HepG2 (cell line): Measurements from ENCODE around the gene CEACAM18. TPM values are rescaled to one million over a fixed set of nuclear protein-coding genes. Genes with fewer than 3 reads are reported as not detected.

ENCODE experiments used
- ATAC-seq: fragments of 200-7000 bp; cut with Tn5 transposase; 3 replicates; pipeline ENCODE4 v1.9.1; 2020; ENCODE audit warnings: mild to moderate bottlenecking, moderate library complexity
- BruUV-seq: library from RNA; stranded (reverse); fragments of 400-500 nt; replicated peaks from 2 replicates; lab custom pipeline; 2021; lab: Mats Ljungman, UMichigan
- CTCF ChIA-PET: fragments of 300-600 bp; formaldehyde crosslinking; extraction: SDS; loops from one replicate; lab custom pipeline; 2021; ENCODE audit warnings: low total read pairs, inconsistent platforms, low intra/inter-chr PET ratio; lab: Yijun Ruan, JAX
- POLR2A ChIA-PET: fragments of 350-600 bp; sonication (Branson Sonifier 250); formaldehyde crosslinking; loops from one replicate; lab custom pipeline; 2020; ENCODE audit warnings: antibody characterized with exemption, inconsistent platforms; lab: Yijun Ruan, JAX
- DNase-seq: peaks from one replicate; pipeline ENCODE4 v3.0.0-alpha.2; 2015; ENCODE audit warnings: low spot score
- FAIRE-seq: peaks from 3 replicates; lab custom pipeline; 2011; peaks lifted over from hg19 to GRCh38; lab: Jason Lieb, UNC
- H2AFZ ChIP-seq: one replicate; pipeline ENCODE4 v1.6.1; 2011; ENCODE audit warnings: low read length, inconsistent platforms
- H3K27ac ChIP-seq: fragments of 300-600 bp; 3 replicates; pipeline ENCODE4 v1.8.0; 2011; ENCODE audit warnings: mixed run types, mild to moderate bottlenecking, mixed read lengths, low read length, inconsistent platforms; ENCODE audit not compliant: insufficient read depth; ENCODE audit errors: extremely low read length
- H3K27me3 ChIP-seq, 2 experiments: fragments of 200-600 bp in 1 of 2; 2 replicates in 1 of 2; 3 replicates in 1 of 2; pipeline versions ENCODE4 v1.6.0 to v1.8.0; 2011; ENCODE audit warnings: low read length in 2 of 2, mild to moderate bottlenecking in 2 of 2, moderate library complexity in 2 of 2, inconsistent platforms in 1 of 2; ENCODE audit not compliant: insufficient read depth in 2 of 2, control insufficient read depth in 1 of 2
- H3K36me3 ChIP-seq, 2 experiments: fragments of 200-600 bp in 1 of 2; replicated peaks in 1 of 2; 2 replicates in 1 of 2; 3 replicates in 1 of 2; pipeline versions ENCODE4 v1.5.1 to v1.8.0; 2011; ENCODE audit warnings: low read length in 2 of 2, inconsistent platforms in 1 of 2; ENCODE audit not compliant: insufficient read depth in 2 of 2, control insufficient read depth in 1 of 2
- H3K4me1 ChIP-seq: 2 replicates; pipeline ENCODE4 v1.5.1; 2012; ENCODE audit warnings: low read length, inconsistent platforms; ENCODE audit not compliant: insufficient read depth
- H3K4me2 ChIP-seq: 2 replicates; pipeline ENCODE4 v1.6.0; 2011; ENCODE audit warnings: low read depth, low read length, inconsistent platforms
- H3K4me3 ChIP-seq, 3 experiments: fragments of 200-600 bp in 1 of 3; sonication (generic), shearing (Covaris generic) in 1 of 3; replicated peaks in 1 of 3; 2 replicates each; pipeline ENCODE4 v1.5.1; 2011 to 2016; ENCODE audit warnings: low read length in 3 of 3, inconsistent platforms in 2 of 3, low read depth in 2 of 3, mild to moderate bottlenecking in 2 of 3, control low read depth in 1 of 3, mixed read lengths in 1 of 3; ENCODE audit not compliant: insufficient read depth in 1 of 3
- H3K79me2 ChIP-seq: one replicate; pipeline ENCODE4 v1.6.1; 2011; ENCODE audit warnings: low read length, inconsistent platforms; ENCODE audit not compliant: insufficient read depth
- H3K9ac ChIP-seq: 2 replicates; pipeline ENCODE4 v1.6.0; 2011; ENCODE audit warnings: mild to moderate bottlenecking, low read depth, low read length, inconsistent platforms; ENCODE audit not compliant: insufficient read depth
- H3K9me3 ChIP-seq: 2 replicates; pipeline ENCODE4 v1.5.1; 2012; ENCODE audit warnings: mild to moderate bottlenecking, low read length
- H4K20me1 ChIP-seq: 2 replicates; pipeline ENCODE4 v1.6.0; 2011; ENCODE audit warnings: inconsistent platforms, mild to moderate bottlenecking, low read length, moderate library complexity; ENCODE audit not compliant: insufficient read depth
- GATAD1 ChIP-seq: IDR thresholded peaks from 2 replicates; pipeline ENCODE4 v1.6.1; 2016; ENCODE audit warnings: missing genetic modification reagents, missing compliant biosample characterization
- GPN1 ChIP-seq: sonication (generic); formaldehyde crosslinking; IDR thresholded peaks from 2 replicates; pipeline ENCODE4 v1.5.1; 2020; ENCODE audit warnings: missing genetic modification reagents, borderline replicate concordance
- IKZF5 ChIP-seq: IDR thresholded peaks from 2 replicates; pipeline ENCODE4 v1.6.1; 2018; ENCODE audit warnings: missing genetic modification reagents, mild to moderate bottlenecking, missing compliant biosample characterization
- MEIS1 ChIP-seq: sonication (generic); formaldehyde crosslinking; IDR thresholded peaks from 2 replicates; pipeline ENCODE4 v1.9.0; 2021; ENCODE audit warnings: mild to moderate bottlenecking, missing genetic modification reagents, moderate library complexity, borderline replicate concordance
- REPIN1 ChIP-seq: sonication (generic); formaldehyde crosslinking; IDR thresholded peaks from 2 replicates; pipeline ENCODE4 v1.8.0; 2022; ENCODE audit warnings: missing genetic modification reagents, low read depth, mild to moderate bottlenecking, borderline replicate concordance
- RXRB ChIP-seq: IDR thresholded peaks from 2 replicates; pipeline ENCODE4 v1.6.1; 2016; ENCODE audit warnings: borderline replicate concordance, missing genetic modification reagents, missing compliant biosample characterization
- SMC3 ChIP-seq: IDR thresholded peaks from 2 replicates; pipeline ENCODE4 v1.6.1; 2011; ENCODE audit warnings: low read length, improper control_type of control experiment
- ZNF205 ChIP-seq: IDR thresholded peaks from 2 replicates; pipeline ENCODE4 v1.6.1; 2018; ENCODE audit warnings: missing biosample characterization, missing genetic modification reagents
- ZNF224 ChIP-seq: sonication (generic); formaldehyde crosslinking; IDR thresholded peaks from 2 replicates; pipeline ENCODE4 v1.5.0; 2020; ENCODE audit warnings: mild to moderate bottlenecking, missing genetic modification reagents
- ZNF263 ChIP-seq: sonication (generic); formaldehyde crosslinking; IDR thresholded peaks from 2 replicates; pipeline ENCODE4 v1.4.0; 2020; ENCODE audit warnings: missing genetic modification reagents
- ZNF292 ChIP-seq: sonication (generic); formaldehyde crosslinking; IDR thresholded peaks from 2 replicates; pipeline ENCODE4 v1.8.1; 2022; ENCODE audit warnings: mild to moderate bottlenecking, low read depth, missing genetic modification reagents, borderline replicate concordance
- ZNF34 ChIP-seq: sonication (generic); formaldehyde crosslinking; IDR thresholded peaks from 2 replicates; pipeline ENCODE4 v1.4.0; 2020; ENCODE audit warnings: mild to moderate bottlenecking, missing genetic modification reagents, borderline replicate concordance
- ZNF724P ChIP-seq: sonication (generic); formaldehyde crosslinking; IDR thresholded peaks from 2 replicates; pipeline ENCODE4 v1.8.0; 2022; ENCODE audit warnings: missing genetic modification reagents, borderline replicate concordance
- ZSCAN12 ChIP-seq: sonication (generic); formaldehyde crosslinking; IDR thresholded peaks from 2 replicates; pipeline ENCODE4 v1.9.0; 2021; ENCODE audit warnings: mild to moderate bottlenecking, missing genetic modification reagents
- WGBS: methylation state at CpG from one replicate; pipeline ENCODE4 v1.1.6; 2017; ENCODE audit warnings: low lambda C conversion rate; 5-methylcytosine and 5-hydroxymethylcytosine counted together
- in situ Hi-C: cut with HindIII; loops from 2 replicates; pipeline ENCODE4 v1.10.0; 2017; ENCODE audit warnings: low pct_unique_long_range_greater_than_20kb; ENCODE audit not compliant: extremely low pct_ligation_motif_present
- intact Hi-C: fragments of 100-400 bp; cut with micrococcal nuclease; formaldehyde crosslinking; loops from one replicate; pipeline ENCODE4 v1.10.0; 2022; ENCODE audit not compliant: unreplicated experiment
- polyA plus RNA-seq, 8 experiments: library from polyadenylated mRNA; depleted of rRNA in 3 of 8; stranded (reverse) in 7 of 8; unstranded in 1 of 8; fragments of >200 nt; fragmentation: Illumina TruSeq in 4 of 8; extraction: Trizol in 4 of 8; gene quantifications; 2 replicates each; pipeline versions ENCODE4 v1.2.1 to v1.2.3, GENCODE V29; 2011 to 2016; ENCODE audit warnings: low read depth in 4 of 8, missing spikeins in 1 of 8, mixed read lengths in 1 of 8; ENCODE audit not compliant: insufficient read depth in 1 of 8
- total RNA-seq, 5 experiments: library from RNA; depleted of rRNA; stranded (reverse); fragments of >200 nt; fragmentation: Illumina TruSeq; extraction: Trizol; gene quantifications; 2 replicates each; pipeline ENCODE4 v1.2.3, GENCODE V29; 2016; ENCODE audit warnings: low read depth in 1 of 5
- TF ChIP-seq, protein P1 (sequence below): IDR thresholded peaks from 2 replicates; pipeline ENCODE4 v1.6.1; 2016
- TF ChIP-seq, protein P2 (sequence below): sonication (generic); formaldehyde crosslinking; IDR thresholded peaks from 2 replicates; pipeline ENCODE4 v1.5.0; 2020; ENCODE audit warnings: missing genetic modification reagents
- TF ChIP-seq, protein P3 (sequence below): sonication (generic); formaldehyde crosslinking; IDR thresholded peaks from 2 replicates; pipeline ENCODE4 v1.4.0; 2020; ENCODE audit warnings: missing genetic modification reagents; ENCODE audit errors: not compliant biosample characterization
- TF ChIP-seq, protein P4 (sequence below): sonication (generic); formaldehyde crosslinking; IDR thresholded peaks from 2 replicates; pipeline ENCODE4 v1.4.0; 2020; ENCODE audit warnings: missing genetic modification reagents, borderline replicate concordance

CEACAM18 gene
- total and polyA plus RNA-seq, 2 of the 13 experiments (the other 11 are each of a cell fraction or from before 2014, with no cell fraction given): not detected

GRCh38 chr19:51462681-51463080 lies 15.7 kb upstream of the CEACAM18 start:
- CTCF ChIA-PET: no interaction called here
- no TSS peak for BruUV-seq
- Histone ChIP-seq H3K79me2 (no peaks in the 10 kb centered on the region), H3K4me3 (no peak overlapping the region), H3K9ac (no peak overlapping the region), H3K27ac (no peak overlapping the region), H3K4me1 (peaks cover 18% of the 10 kb centered on the region; the same call in 1 of the 2 replicates), H3K4me2 (no peak overlapping the region), H3K9me3 (no peaks in the 10 kb centered on the region), H2AFZ (no peak overlapping the region), H3K36me3 (no peaks in the 10 kb centered on the region), H4K20me1 (no peaks in the 10 kb centered on the region)
- intact Hi-C loops (no loop called here), in situ Hi-C loops (no loop called here)
- POLR2A ChIA-PET: no interaction called here
- no peak for ATAC-seq
- no peak for FAIRE-seq
- no peak for DNase-seq
- TF ChIP-seq, protein P1, sequence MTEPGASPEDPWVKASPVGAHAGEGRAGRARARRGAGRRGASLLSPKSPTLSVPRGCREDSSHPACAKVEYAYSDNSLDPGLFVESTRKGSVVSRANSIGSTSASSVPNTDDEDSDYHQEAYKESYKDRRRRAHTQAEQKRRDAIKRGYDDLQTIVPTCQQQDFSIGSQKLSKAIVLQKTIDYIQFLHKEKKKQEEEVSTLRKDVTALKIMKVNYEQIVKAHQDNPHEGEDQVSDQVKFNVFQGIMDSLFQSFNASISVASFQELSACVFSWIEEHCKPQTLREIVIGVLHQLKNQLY (CRISPR knock-in tag): no peak
- no peak for TF ChIP-seq ZNF205
- TF ChIP-seq, protein P2, sequence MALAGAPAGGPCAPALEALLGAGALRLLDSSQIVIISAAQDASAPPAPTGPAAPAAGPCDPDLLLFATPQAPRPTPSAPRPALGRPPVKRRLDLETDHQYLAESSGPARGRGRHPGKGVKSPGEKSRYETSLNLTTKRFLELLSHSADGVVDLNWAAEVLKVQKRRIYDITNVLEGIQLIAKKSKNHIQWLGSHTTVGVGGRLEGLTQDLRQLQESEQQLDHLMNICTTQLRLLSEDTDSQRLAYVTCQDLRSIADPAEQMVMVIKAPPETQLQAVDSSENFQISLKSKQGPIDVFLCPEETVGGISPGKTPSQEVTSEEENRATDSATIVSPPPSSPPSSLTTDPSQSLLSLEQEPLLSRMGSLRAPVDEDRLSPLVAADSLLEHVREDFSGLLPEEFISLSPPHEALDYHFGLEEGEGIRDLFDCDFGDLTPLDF (CRISPR knock-in tag): no peak
- no peak for TF ChIP-seq ZNF224 (CRISPR knock-in tag)
- TF ChIP-seq GATAD1 (CRISPR knock-in tag): no peak
- TF ChIP-seq, protein P3, sequence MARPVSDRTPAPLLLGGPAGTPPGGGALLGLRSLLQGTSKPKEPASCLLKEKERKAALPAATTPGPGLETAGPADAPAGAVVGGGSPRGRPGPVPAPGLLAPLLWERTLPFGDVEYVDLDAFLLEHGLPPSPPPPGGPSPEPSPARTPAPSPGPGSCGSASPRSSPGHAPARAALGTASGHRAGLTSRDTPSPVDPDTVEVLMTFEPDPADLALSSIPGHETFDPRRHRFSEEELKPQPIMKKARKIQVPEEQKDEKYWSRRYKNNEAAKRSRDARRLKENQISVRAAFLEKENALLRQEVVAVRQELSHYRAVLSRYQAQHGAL: no peak
- no peak for TF ChIP-seq IKZF5 (CRISPR knock-in tag)
- no peak for TF ChIP-seq ZNF263 (CRISPR knock-in tag)
- TF ChIP-seq REPIN1: no peak
- no peak for TF ChIP-seq ZSCAN12 (CRISPR knock-in tag)
- no peak for TF ChIP-seq MEIS1
- TF ChIP-seq, protein P4, sequence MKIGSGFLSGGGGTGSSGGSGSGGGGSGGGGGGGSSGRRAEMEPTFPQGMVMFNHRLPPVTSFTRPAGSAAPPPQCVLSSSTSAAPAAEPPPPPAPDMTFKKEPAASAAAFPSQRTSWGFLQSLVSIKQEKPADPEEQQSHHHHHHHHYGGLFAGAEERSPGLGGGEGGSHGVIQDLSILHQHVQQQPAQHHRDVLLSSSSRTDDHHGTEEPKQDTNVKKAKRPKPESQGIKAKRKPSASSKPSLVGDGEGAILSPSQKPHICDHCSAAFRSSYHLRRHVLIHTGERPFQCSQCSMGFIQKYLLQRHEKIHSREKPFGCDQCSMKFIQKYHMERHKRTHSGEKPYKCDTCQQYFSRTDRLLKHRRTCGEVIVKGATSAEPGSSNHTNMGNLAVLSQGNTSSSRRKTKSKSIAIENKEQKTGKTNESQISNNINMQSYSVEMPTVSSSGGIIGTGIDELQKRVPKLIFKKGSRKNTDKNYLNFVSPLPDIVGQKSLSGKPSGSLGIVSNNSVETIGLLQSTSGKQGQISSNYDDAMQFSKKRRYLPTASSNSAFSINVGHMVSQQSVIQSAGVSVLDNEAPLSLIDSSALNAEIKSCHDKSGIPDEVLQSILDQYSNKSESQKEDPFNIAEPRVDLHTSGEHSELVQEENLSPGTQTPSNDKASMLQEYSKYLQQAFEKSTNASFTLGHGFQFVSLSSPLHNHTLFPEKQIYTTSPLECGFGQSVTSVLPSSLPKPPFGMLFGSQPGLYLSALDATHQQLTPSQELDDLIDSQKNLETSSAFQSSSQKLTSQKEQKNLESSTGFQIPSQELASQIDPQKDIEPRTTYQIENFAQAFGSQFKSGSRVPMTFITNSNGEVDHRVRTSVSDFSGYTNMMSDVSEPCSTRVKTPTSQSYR (CRISPR knock-in tag): no peak
- no peak for TF ChIP-seq ZNF34
- TF ChIP-seq ZNF724P: no peak
- TF ChIP-seq ZNF292 (CRISPR knock-in tag): no peak
- no peak for TF ChIP-seq SMC3
- no peak for TF ChIP-seq RXRB
- TF ChIP-seq GPN1 (CRISPR knock-in tag): no peak
- TF ChIP-seq, all 625 proteins: peak for 0
- H3K27me3 ChIP-seq: peaks cover 8 to 42% of the 10 kb centered on the region in 2 experiments; a peak in 4 of 5 replicates
- WGBS: 9% methylated on average over 4 of the region's 10 CpGs
